ENCODE data around the gene MYO3B.
"Not testable (repeated sequence)": the region's sequence is repeated elsewhere in the genome, so short reads cannot be mapped to it uniquely, and the experiment has no call there.

Gene MYO3B

DNA sequence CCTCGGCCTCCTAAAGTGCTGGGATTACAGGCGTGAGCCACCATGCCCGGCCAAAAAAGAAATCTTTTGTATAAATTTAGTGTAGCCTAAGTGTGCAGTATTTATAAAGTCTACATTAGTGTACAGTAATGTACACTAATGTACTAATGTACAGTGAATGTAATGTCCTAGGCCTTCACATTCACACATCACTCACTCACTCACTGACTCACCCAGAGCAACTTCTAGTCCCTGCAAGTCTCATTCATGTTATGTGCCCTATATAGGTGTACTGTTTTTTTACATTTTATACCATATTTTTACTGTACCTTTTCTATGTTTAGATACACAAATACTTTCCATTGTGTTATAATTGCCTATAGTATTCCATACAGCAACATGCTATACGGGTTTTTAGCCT lies 254.9 kb downstream of the MYO3B start:
- DNase-seq (ENCODE audit: low read depth) = no peak

DNA sequence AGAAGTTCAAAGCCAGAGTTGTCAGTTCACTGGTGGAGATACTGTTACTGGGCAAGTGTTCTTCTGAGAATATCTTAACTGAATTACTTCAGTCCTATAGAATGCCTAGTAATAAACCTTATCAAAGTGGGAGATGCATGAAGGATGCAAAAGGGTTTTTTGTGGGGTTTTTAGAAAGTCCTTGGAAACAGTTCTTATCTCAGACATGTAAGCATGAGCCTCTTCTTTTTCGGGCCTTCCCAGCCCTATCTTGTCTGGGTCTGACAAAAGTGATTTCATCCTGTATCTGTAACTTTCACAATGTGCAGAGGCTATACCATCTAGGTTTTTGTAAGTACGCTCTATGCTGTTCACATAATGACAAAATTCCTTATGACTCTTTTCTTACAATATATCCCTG lies 255.5 kb downstream of the MYO3B start:
- no peak for DNase-seq (ENCODE audit: low read depth)

DNA sequence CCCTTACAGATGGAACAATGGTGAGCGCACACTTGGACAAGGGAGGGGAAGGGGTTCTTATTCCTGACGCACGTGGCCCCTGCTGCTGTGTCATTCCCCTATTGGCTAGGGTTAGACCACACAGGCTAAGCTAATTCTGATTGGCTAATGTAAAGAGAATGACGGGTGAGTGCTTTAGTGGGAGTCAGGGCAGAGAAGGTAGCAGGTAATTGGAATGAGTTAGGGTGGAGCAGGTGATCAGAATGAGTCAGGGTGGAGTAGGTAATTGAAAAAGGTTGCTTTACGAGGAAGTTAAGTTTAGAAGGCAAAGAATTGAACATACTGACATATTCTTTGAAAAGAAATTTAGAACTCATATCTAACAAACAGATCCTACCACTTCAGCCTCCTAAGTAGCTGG lies 256.4 kb downstream of the MYO3B start:
- not testable (repeated sequence) for DNase-seq (ENCODE audit: low read depth)

DNA sequence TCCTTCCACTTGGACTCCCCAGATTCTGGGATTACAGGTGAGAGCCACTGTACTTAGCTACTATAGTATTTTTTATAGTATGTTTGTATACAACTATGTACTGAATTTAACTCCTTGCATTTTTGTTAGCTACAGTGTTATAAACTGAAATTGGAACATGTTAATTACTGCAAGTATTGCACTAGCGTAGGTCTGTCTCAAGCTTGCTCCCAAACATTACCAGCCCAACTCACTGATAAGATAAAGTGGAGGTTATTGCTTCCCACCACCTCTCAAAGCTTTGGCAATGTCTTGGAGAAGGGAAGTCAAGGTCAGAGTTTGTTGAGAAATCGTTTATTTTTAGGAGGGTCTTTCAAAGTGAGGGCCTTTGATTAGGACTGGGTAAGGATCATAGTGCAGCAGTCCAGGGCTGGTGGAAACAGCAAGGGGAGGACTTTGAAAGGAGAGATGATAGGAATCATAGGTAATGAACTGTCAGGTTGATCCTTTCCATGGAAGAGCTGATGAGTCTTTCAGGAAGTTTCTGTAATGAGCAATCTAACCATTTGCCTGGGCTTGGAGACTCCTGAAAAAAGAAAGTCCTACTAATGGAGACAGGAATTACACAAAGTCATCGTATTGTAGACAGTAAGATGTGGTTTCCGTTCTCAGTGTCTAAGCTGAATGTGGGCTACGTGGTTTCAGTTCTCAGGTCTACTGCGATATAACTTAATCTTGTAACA lies 257.1 kb downstream of the MYO3B start:
- no peak for DNase-seq (ENCODE audit: low read depth)

DNA sequence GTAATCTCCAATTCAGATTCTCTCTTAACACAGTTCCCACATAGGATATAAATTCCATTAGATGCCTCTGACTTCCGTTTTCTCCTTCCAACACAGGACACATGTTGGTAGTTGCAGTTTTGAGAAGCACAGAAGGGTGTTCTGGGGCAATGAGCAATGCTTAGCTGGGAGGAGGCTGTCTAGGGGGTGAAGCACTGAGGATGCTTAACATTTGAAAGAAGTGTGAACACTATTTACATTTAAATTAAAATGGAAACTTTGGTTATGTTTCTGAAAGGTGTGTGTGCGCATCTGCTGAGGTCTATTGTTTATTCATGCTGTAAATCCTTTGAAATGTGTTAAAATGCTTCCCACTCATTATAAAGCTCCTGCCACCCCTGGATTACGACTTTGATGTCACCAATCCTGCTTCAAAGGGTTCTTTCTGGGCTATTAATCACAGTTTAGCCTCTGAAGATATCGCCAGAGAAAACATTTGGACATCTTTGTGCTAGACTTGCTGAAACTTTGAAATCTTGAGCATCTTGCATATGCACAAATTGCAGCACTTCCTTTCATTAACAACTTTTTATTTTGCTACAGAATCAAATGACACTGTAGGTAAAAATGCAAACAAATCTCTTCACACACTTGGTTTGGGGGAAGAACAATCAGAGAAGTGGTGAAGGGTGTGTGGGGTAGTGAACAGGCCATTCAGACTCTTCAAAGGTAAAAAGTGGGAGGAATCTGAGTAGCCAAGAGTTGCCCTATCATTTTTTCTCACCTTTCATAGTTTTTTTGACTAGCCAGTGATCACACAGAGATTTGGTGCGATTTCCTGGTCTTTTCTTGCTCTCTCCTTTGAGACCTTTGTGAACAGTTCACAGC lies 258.4 kb downstream of the MYO3B start:
- no peak for DNase-seq (ENCODE audit: low read depth)

DNA sequence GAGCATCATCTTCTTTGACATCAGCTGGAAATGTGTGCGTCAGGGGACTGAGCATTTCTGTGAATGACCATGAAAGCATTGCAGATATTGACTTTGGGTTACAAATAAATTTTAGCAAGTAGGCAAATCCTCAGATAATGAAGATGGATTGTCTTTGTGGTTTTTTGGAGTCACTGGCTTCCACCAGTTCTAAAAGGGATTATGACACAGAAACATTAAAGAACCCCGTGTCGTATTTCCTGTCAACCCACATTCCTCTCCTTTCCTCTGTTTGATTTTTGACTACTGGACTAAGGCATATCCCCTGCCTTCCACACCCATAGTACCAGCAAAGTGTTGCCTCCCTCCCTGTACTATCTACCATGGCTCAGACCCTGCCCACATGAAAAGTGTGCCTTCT lies 268.1 kb downstream of the MYO3B start:
- no peak for DNase-seq (ENCODE audit: low read depth)

DNA sequence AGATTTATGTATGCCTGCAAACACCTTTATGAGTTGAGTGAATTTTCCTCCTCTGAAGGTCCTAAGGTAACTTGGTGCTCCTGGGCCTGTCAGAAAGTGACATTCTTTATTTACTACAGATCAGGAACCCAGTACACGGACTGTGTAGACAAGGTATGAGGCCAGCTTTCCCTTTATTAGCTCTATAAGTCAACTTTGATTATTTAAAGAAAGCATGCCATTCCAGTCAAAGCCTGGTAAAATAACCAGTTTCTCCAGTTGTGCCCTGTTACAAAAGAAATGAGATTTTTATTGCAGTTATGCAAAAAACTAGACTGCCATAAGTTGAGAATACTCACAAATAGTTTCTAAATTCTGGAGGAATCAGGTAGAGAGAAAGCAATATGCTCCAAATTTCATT lies 271.1 kb downstream of the MYO3B start:
- DNase-seq (ENCODE audit: low read depth) = no peak

DNA sequence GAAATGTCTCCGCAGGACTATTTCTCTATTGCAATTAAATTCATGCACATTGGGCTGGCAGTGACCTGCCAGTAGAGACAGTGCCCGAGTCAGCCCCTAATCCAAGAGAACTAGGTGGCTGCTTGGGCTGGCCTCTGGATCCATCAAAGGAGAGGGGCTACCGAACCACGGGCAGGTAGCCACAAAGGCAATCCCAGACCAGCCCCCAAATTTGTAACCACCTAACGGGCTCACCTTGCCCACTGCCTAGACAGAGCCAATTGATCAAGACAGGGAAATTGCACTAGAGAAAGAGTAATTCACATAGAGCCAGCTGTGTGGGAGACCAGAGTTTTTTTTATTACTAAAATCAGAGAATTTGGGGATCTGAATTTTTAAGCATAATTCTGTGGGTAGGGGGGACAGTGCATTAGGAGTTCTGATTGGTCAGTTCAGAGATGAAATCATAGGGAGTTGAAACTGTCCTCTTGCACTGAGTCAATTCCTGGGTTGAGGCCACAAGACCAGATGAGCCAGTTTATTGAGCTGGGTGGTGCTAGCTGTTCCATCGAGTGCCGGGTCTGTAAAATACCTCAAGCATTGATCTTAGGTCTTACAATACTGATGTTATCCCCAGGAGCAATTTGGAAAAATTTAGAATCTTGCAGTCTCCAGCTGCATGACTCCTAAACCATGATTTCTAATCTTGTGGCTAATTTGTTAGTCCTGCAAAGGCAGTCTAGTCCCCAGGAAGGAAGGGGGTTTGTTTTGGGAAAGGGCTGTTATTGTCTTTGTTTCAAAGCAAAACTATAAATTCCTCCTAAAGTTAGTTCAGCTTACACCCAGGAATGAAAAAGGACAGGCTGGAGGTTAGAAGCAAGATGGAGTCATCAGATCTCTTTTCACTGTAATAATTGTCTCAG lies 276.8 kb downstream of the MYO3B start:
- no peak for DNase-seq (ENCODE audit: low read depth)

DNA sequence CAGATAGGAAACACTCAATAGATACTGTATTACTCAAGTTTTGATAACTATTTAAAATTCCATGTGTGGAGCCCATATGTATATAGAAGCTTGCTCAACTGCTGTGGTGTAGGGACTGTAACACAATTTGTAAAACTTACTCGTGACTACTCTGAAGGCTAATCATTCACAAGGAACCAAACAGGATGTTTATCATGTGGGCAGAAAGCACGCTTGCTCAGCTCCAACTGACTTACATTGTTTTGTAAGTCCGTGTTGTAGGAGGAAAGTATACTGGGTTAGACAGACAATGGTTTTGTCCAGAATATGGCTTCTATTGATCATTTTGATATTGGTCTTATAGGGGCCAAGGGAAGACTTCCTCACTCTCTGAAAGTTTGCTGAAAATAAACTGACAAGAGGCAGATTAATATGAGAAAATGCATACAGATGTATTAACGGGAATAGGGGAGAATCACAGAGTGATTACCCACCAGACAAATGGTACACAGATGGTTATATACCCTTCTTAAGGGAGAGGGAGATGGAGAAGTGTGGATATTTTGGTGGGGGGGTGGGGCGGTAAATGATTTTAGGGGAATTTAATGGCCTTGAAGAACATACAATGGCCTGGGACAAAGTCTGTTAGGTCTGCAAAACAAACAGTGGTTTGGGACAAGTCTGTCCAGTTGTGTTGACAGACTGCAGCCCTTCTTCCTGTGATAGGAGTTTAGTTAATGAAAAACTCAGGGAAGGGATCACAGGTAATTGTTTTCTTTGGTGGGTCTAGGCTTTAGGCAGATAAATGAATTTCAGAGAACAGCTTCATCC lies 277.9 kb downstream of the MYO3B start:
- DNase-seq (ENCODE audit: low read depth) = no peak

DNA sequence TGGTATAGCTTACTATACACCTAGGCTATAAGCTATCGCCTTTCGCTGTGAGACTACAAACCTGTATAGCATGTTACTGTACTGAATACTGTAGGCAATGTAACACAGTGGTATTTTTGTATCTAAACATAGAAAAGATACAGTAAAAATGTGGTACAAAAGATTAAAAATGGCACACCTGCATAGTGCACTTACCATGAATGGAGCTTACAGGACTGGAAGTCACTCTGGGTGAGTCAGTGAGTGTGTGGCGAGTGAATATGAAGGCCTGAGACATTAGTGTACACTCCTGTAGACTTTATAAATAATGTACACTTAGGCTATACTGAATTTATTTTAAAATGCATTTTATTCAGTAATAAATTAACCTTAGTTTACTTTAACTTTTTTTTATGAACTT lies 279.0 kb downstream of the MYO3B start:
- DNase-seq (ENCODE audit: low read depth) = no peak

DNA sequence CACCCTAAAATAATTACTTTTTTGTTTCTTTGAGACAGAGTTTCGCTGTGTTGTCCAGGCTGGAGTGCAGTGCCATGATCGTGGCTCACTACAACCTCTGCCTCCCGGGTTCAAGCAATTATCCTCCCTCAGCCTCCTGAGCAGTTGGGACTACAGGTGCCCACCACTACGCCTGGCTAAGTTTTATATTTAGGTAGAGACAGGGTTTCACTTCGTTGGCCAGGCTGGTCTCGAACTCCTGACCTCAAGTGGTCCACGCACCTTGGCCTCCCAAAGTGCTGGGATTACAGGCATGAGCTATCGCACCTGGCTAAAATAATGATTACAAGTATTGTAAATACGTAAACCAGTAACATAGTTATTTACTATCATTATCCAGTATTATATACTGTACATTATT lies 279.8 kb downstream of the MYO3B start:
- no peak for DNase-seq (ENCODE audit: low read depth)

DNA sequence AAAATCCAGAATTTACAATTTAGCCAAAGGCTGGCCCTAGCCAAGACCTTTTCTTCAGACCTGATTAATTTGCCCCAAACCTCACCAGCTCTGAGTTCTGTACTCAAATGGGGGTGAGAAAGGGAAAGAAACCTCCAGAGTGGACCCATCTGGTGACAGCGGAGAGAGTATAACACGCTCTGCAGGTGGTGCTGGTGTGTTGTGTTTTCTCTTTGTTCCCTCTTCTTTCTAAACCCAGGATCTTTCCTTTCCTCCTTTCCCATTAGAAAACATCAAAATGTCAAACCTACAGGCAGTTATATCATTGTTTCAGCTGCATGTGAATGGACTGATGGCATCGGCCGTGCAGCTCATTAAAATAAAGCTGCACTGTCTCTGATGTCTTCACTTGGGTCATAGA lies 283.9 kb downstream of the MYO3B start:
- DNase-seq (ENCODE audit: low read depth) = no peak

DNA sequence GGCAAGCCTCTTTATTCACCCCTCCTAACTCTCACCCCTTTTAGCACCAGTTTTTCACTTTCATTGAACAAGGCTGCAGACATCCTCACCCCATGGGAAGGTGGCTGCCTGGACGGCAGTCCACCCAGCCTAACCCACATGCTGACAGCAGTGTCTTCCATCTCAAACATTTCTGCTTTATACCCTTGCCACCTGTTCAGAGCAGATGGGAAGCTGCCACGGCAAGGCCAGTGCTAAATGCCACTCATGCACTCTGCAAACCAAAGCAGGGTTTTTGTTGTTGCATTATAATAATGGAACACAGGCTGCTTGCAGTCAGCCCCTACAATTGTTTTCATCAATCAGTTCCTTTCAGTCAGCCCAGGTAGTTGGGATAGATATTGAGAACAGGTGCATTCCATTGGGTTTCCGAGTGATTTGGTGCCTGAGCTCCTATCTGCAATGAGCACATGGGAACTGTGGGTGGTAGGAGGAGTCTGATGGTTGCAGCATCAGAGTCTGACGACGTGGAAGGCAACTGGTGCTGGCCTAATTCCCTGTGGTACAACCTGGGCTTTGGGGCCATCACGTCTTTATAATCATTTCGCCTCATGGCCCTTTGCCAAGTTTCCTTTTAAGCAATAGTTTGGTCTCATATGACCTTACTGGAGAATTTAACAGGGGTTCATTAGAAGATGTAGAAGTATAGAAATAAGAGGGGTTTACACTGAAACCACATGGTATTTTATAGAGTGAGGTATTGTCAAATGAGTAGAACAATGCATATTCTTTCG lies 284.7 kb downstream of the MYO3B start:
- DNase-seq (ENCODE audit: low read depth) = no peak

DNA sequence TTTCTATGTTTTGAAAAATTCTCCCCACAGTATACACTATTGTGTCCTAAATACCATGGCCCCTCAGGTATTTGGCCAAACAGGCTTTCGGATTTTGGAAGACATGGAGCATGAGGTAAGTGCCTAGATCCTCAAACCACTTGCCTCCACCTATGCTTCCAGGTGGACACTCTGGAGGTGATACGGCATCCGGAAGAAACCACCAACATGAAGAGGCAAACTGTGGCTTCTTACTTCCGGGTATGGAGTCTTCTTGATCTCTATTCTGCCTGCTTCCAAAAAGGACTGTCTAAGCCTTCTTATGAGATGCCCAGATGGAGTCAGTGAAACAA lies 285.2 kb downstream of the MYO3B start:
- no peak for DNase-seq (ENCODE audit: low read depth)

DNA sequence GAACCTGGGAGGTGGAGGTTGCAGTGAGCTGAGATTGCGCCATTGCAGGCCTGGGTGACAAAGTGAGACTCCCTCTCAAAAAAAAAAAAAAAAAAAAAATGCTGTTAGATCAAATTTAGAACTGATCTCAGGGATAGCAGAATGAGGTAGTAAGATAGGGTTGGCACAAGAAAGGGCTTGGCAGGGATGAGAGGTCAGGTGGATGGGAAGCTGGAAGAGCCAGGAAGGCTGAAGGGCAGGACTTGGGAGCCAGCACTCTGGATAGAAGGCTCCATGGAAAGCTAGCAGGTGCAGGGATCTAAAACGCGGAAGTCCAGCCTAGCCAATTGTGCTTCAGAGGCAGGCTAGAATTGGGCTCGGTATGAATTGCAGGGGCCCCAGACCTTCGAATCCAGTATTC lies 286.3 kb downstream of the MYO3B start:
- no peak for DNase-seq (ENCODE audit: low read depth)

DNA sequence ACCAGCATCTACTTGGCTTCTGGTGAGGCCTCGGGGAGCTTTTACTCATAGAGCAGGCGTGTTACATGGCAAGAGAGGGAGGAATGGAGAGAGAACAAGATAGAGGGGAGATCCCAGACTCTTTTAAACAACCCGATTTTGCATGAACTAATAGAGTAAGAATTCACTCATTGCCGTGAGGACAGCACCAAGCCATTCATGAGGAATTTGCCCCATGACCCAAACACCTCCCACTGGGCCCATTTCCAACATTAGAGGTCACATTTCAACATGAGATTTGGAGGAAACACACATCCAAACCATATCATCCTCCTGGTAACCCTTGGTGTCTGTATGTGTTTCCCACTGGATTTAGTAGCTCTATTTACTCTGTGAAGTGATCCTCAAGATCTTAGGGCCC lies 287.3 kb downstream of the MYO3B start:
- no peak for DNase-seq (ENCODE audit: low read depth)

DNA sequence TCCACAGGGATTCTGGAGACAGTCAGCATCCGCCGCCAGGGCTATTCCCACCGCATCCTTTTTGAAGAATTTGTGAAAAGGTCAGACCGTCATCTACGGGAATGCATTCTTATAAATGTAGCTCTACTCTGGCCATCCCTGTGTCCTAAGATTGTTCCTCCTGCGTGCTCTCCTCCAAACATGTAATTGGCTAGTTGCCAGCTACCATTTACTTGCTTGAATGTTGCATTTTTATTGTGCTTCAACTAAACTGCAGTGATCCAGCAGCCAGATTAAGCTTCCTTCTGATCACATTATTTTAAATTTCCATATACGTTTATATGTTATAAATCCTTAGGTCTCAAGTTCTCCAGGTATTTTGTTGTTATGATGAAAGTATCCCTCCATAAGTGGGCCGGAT lies 288.7 kb downstream of the MYO3B start:
- DNase-seq (ENCODE audit: low read depth) = no peak

DNA sequence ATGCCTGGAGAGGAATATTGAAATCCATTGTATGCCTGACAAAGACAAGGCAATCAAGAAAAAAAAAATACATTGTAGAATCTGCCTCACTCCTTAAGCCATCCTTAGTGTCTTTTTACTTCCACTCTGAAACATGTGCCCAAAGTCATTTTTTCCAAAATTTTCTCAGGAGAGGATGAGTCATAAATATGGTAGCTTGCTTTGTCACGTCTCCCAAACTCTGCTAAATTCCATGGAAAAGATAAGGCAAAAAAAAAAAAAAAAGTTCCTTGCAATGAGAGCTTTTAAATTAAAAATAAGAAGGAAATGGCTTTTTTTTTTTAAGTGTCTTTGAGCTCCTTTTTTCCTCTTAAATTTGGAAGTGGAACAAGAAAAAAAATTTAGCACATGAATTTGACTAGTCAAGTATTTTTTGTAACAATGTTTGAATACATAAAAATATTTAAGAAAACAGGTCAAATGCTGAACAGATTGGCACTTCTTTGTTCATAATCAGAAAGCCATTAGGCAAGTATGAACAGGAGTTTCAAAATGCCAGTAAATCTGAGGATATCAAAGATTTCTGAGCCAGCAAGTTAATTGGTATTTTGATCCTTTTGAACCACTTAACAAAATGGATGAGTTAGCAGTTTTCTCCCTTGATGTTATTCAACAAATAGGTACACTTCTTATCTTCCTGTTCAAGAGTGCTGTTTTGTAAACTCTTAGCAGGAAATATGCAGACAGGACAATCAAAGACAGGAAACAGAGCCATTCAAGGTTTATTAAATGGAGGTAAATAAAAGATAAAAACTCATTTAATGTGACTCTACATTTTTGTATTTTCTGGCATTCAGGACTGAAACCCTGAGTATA lies 289.8 kb downstream of the MYO3B start:
- no peak for DNase-seq (ENCODE audit: low read depth)

DNA sequence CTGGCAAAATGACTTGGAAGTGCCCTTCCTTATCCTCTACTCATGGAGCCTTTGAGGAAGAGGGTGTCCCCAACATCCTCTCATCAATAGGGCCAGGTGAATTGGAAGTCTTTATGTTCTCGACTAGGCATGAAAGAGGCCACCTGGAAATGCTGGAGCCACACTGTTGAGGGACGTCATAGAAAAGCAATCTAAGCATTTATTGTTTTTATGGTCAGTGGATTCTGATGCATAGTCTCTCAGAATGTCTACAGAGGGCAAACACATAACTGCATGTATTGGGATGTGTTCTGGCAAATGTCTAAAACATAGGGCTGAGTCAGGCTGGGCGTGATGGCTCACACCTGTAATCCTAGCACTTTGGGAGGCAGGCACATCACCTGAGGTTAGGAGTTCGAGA lies 290.6 kb downstream of the MYO3B start:
- no peak for DNase-seq (ENCODE audit: low read depth)

DNA sequence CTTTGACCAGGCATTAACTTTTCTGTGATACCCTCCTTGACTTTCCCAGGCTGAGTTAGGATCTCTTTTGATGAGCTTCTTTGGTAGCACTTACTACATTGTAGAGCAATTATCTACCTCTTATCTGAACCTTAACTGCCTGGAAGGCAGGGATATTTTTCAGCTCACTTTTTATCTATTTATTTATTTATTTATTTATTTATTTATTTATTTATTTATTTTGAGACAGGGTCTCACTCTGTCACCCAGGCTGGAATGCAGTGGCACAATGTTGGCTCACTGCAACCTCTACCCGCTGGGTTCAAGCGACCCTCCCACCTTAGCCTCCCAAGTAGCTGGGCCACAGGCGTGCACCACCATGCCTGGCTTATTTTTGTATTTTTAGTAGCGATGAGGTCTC lies 294.6 kb downstream of the MYO3B start:
- not testable (repeated sequence) for DNase-seq (ENCODE audit: low read depth)
